Esophagus (tissue), 2 donors: ENCODE results near the gene CHD3. TPM values are rescaled to one million over a fixed set of nuclear protein-coding genes. Genes with fewer than 3 reads are reported as not detected.

Experiments
- H3K27ac ChIP-seq, 2 donors: one replicate each; pipeline ENCODE4 v1.5.1; 2013; ENCODE audit warnings: low read depth in 2 of 2, mild to moderate bottlenecking in 2 of 2, inconsistent platforms in 1 of 2, low read length in 1 of 2, moderate library complexity in 1 of 2
- H3K27me3 ChIP-seq, 2 donors: one replicate each; pipeline ENCODE4 v1.6.1; 2013; ENCODE audit warnings: low read length in 2 of 2, control low read depth in 1 of 2, mild to moderate bottlenecking in 1 of 2; ENCODE audit not compliant: insufficient read depth in 2 of 2, control insufficient read depth in 1 of 2
- H3K36me3 ChIP-seq, 2 donors: one replicate each; pipeline ENCODE4 v1.6.1; 2013; ENCODE audit warnings: low read length in 1 of 2; ENCODE audit not compliant: control insufficient read depth in 2 of 2, insufficient read depth in 2 of 2
- H3K4me1 ChIP-seq, 2 donors: one replicate each; pipeline ENCODE4 v1.6.1; 2013; ENCODE audit warnings: low read length in 1 of 2; ENCODE audit not compliant: control insufficient read depth in 2 of 2, insufficient read depth in 2 of 2
- H3K4me3 ChIP-seq, 2 donors: one replicate each; pipeline ENCODE4 v1.5.1; 2013; ENCODE audit warnings: low read length in 2 of 2, mild to moderate bottlenecking in 2 of 2, low read depth in 1 of 2, moderate library complexity in 1 of 2
- H3K9me3 ChIP-seq, 2 donors: one replicate each; pipeline ENCODE4 v1.6.1; 2013; ENCODE audit warnings: mild to moderate bottlenecking in 2 of 2, low read depth in 1 of 2, low read length in 1 of 2, moderate library complexity in 1 of 2; ENCODE audit not compliant: control insufficient read depth in 2 of 2, insufficient read depth in 1 of 2
- WGBS, 2 donors: extraction: QIAGEN DNeasy Blood & Tissue Kit; methylation state at CpG; one replicate each; pipeline ENCODE4 v1.1.7; 2013; 5-methylcytosine and 5-hydroxymethylcytosine counted together
- polyA plus RNA-seq, 2 donors: library from polyadenylated mRNA; stranded (reverse); fragments of 200-250 nt; gene quantifications; one replicate each; pipeline ENCODE4 v1.2.3, GENCODE V29; 2013
- donor health status: healthy with polysubstance abuse.
- donor health status: Bipolar disorder and iron deficiency.

CHD3 gene
- polyA plus RNA-seq, 2 donors, result 37.2 to 78.7 TPM

GRCh38 chr17:7883781-7884386 is 4.7 kb upstream of the CHD3 start:
- no peaks in the 10 kb centered on the region for H3K9me3 ChIP-seq
- H3K27ac ChIP-seq, result peak overlapping the region in 1 of 2 donors; percentile 0
- peaks cover 5 to 8% of the 10 kb centered on the region in 2 donors for H3K4me1 ChIP-seq
- no peaks in the 10 kb centered on the region for H3K27me3 ChIP-seq
- WGBS, 2 donors, result 0% methylated on average over 3 of the region's 3 CpGs
- peaks cover 0 to 2% of the 10 kb centered on the region in 2 donors for H3K36me3 ChIP-seq
- H3K4me3 ChIP-seq, result no peak overlapping the region

GRCh38 chr17:7884581-7885366 is 3.8 kb upstream of the CHD3 start:
- H3K27me3 ChIP-seq, result no peaks in the 10 kb centered on the region

GRCh38 chr17:7885367-7886226 is 3.0 kb upstream of the CHD3 start:
- no peaks in the 10 kb centered on the region for H3K9me3 ChIP-seq
- peak overlapping the region; percentile 95 to 96 for H3K27ac ChIP-seq
- no peaks in the 10 kb centered on the region for H3K27me3 ChIP-seq
- H3K4me3 ChIP-seq, result peak overlapping the region; percentile 73 to 95
- H3K4me1 ChIP-seq, result peaks cover 12 to 18% of the 10 kb centered on the region in 2 donors
- peaks cover 0 to 2% of the 10 kb centered on the region in 2 donors for H3K36me3 ChIP-seq
- 1% methylated on average over 39 to 64 of the region's 64 CpGs for WGBS, 2 donors

More at GRCh38 chr17:7884581-7885366, 3.8 kb upstream of the CHD3 start:
- H3K9me3 ChIP-seq, result no peaks in the 10 kb centered on the region
- H3K4me1 ChIP-seq, result peaks cover 10 to 17% of the 10 kb centered on the region in 2 donors
- 0 to 6% methylated on average over 22 to 90 of the region's 100 CpGs for WGBS, 2 donors
- peaks cover 0 to 2% of the 10 kb centered on the region in 2 donors for H3K36me3 ChIP-seq
- peak overlapping the region; percentile 95 to 96 for H3K27ac ChIP-seq
- H3K4me3 ChIP-seq, result peak overlapping the region; percentile 73 to 95

GRCh38 chr17:7886227-7887037 is 2.2 kb upstream of the CHD3 start:
- peaks cover 12 to 18% of the 10 kb centered on the region in 2 donors for H3K4me1 ChIP-seq

GRCh38 chr17:7887038-7887481 is 1.5 kb upstream of the CHD3 start:
- 1 to 3% methylated on average over 8 of the region's 8 CpGs for WGBS, 2 donors
- H3K36me3 ChIP-seq, result peaks cover under 1 to 3% of the 10 kb centered on the region in 2 donors
- peak overlapping the region; percentile 73 to 95 for H3K4me3 ChIP-seq
- H3K27me3 ChIP-seq, result no peaks in the 10 kb centered on the region
- H3K4me1 ChIP-seq, result peaks cover 10 to 15% of the 10 kb centered on the region in 2 donors
- peak overlapping the region; percentile 95 to 96 for H3K27ac ChIP-seq
- no peaks in the 10 kb centered on the region for H3K9me3 ChIP-seq

More at GRCh38 chr17:7886227-7887037, 2.2 kb upstream of the CHD3 start:
- H3K36me3 ChIP-seq, result peaks cover 2 to 3% of the 10 kb centered on the region in 2 donors
- H3K27me3 ChIP-seq, result no peaks in the 10 kb centered on the region
- 1% methylated on average over 30 of the region's 30 CpGs for WGBS, 2 donors
- H3K9me3 ChIP-seq, result no peaks in the 10 kb centered on the region
- H3K4me3 ChIP-seq, result peak overlapping the region; percentile 73 to 95
- peak overlapping the region; percentile 95 to 96 for H3K27ac ChIP-seq

GRCh38 chr17:7887482-7888183 is 956 bp upstream of the CHD3 start:
- peaks cover 9 to 14% of the 10 kb centered on the region in 2 donors for H3K4me1 ChIP-seq

GRCh38 chr17:7889166-7889955 is 772 bp downstream of the CHD3 start:
- Histone ChIP-seq H3K27ac (peak overlapping the region; percentile 95 to 96), H3K4me3 (peak overlapping the region in 1 of 2 donors; percentile 95), H3K4me1 (peaks cover 9 to 14% of the 10 kb centered on the region in 2 donors)

More at GRCh38 chr17:7887482-7888183, 956 bp upstream of the CHD3 start:
- H3K4me3 ChIP-seq, result peak overlapping the region; percentile 54 to 95
- 0 to 1% methylated on average over 30 to 35 of the region's 35 CpGs for WGBS, 2 donors
- H3K27ac ChIP-seq, result peak overlapping the region; percentile 95 to 96
- H3K27me3 ChIP-seq, result no peaks in the 10 kb centered on the region
- H3K9me3 ChIP-seq, result no peaks in the 10 kb centered on the region
- peaks cover 0 to 3% of the 10 kb centered on the region in 2 donors for H3K36me3 ChIP-seq

More at GRCh38 chr17:7889166-7889955, 772 bp downstream of the CHD3 start:
- peaks cover 4 to 14% of the 10 kb centered on the region in 2 donors for H3K36me3 ChIP-seq
- no peaks in the 10 kb centered on the region for H3K9me3 ChIP-seq
- WGBS, 2 donors, result 20 to 30% methylated on average over 11 of the region's 11 CpGs
- no peaks in the 10 kb centered on the region for H3K27me3 ChIP-seq
